PC-3 (cell line): ENCODE data around the gene HDAC4. TPM values are rescaled to one million over a fixed set of nuclear protein-coding genes. Genes with fewer than 3 reads are reported as not detected.

Experiments
- ATAC-seq: fragments of 200-7000 bp; cut with Tn5 transposase; 2 replicates; pipeline ENCODE4 v1.9.1; 2020; ENCODE audit warnings: mild to moderate bottlenecking, moderate library complexity
- BruUV-seq: library from RNA; stranded (reverse); fragments of 400-500 nt; replicated peaks from 2 replicates; lab custom pipeline; 2021; lab: Mats Ljungman, UMichigan
- CTCF ChIA-PET: fragments of 300-600 bp; sonication (Branson Sonifier 250); formaldehyde crosslinking; loops from one replicate; lab custom pipeline; 2022; ENCODE audit warnings: antibody characterized with exemption; lab: Charles Lee
- POLR2A ChIA-PET: fragments of 300-600 bp; sonication (Branson Sonifier 250); formaldehyde crosslinking; loops from one replicate; lab custom pipeline; 2022; ENCODE audit warnings: antibody characterized with exemption; ENCODE audit not compliant: unreplicated experiment; lab: Charles Lee
- DNase-seq: peaks from one replicate; pipeline ENCODE4 v3.0.0-alpha.2; 2015
- H2AFZ ChIP-seq: fragments of 300-600 bp; sonication (generic); 2 replicates; pipeline ENCODE4 v1.6.0; 2016; ENCODE audit warnings: antibody characterized with exemption, low read length
- H3F3A ChIP-seq: fragments of 300-600 bp; sonication (generic); one replicate; pipeline ENCODE4 v1.6.0; 2017; ENCODE audit warnings: antibody characterized with exemption, low read length, control low read depth, mild to moderate bottlenecking; ENCODE audit not compliant: unreplicated experiment
- H3K27ac ChIP-seq: fragments of 300-600 bp; sonication (generic); 2 replicates; pipeline ENCODE4 v1.5.1; 2016; ENCODE audit warnings: mild to moderate bottlenecking, low read length
- H3K27me3 ChIP-seq: fragments of 300-600 bp; sonication (generic); 2 replicates; pipeline ENCODE4 v1.6.1; 2016; ENCODE audit warnings: low read length, mixed read lengths
- H3K36me3 ChIP-seq: fragments of 300-600 bp; sonication (generic); 2 replicates; pipeline ENCODE4 v1.6.1; 2016; ENCODE audit warnings: low read depth, mixed run types, low read length, mixed read lengths
- H3K4me1 ChIP-seq: fragments of 300-600 bp; sonication (generic); 2 replicates; pipeline ENCODE4 v1.5.1; 2016; ENCODE audit warnings: low read length; ENCODE audit not compliant: insufficient read depth
- H3K4me2 ChIP-seq: fragments of 300-600 bp; sonication (generic); 2 replicates; pipeline ENCODE4 v1.6.0; 2016; ENCODE audit warnings: low read length
- H3K4me3 ChIP-seq: fragments of 300-600 bp; sonication (generic); 2 replicates; pipeline ENCODE4 v1.5.1; 2016; ENCODE audit warnings: mild to moderate bottlenecking, low read length, mixed read lengths
- H3K79me2 ChIP-seq: fragments of 300-600 bp; sonication (generic); 2 replicates; pipeline ENCODE4 v1.6.1; 2017; ENCODE audit warnings: low read length, mixed read lengths
- H3K9ac ChIP-seq: fragments of 300-600 bp; sonication (generic); 2 replicates; pipeline ENCODE4 v1.6.0; 2016; ENCODE audit warnings: mild to moderate bottlenecking, low read length
- H3K9me2 ChIP-seq: fragments of 300-600 bp; sonication (generic); replicated peaks from 2 replicates; pipeline ENCODE4 v1.6.1; 2016; ENCODE audit warnings: mixed run types, low read length, mixed read lengths
- H3K9me3 ChIP-seq: fragments of 300-600 bp; sonication (generic); 2 replicates; pipeline ENCODE4 v1.6.1; 2016; ENCODE audit warnings: low read length, mixed read lengths
- H4K20me1 ChIP-seq: fragments of 300-600 bp; sonication (generic); 2 replicates; pipeline ENCODE4 v1.6.1; 2016; ENCODE audit warnings: low read length, mixed read lengths
- CTCF ChIP-seq: fragments of 300-600 bp; sonication (generic); conservative IDR thresholded peaks from 2 replicates; pipeline ENCODE4 v1.5.1; 2017; ENCODE audit warnings: antibody characterized with exemption, low read depth, mild to moderate bottlenecking, low read length
- EZH2 ChIP-seq: fragments of 300-600 bp; sonication (generic); IDR thresholded peaks from one replicate; pipeline ENCODE4 v1.6.1; 2017; ENCODE audit warnings: antibody characterized with exemption, mild to moderate bottlenecking, low read length; ENCODE audit not compliant: unreplicated experiment
- EZH2phosphoT487 ChIP-seq: fragments of 300-600 bp; sonication (generic); IDR thresholded peaks from 2 replicates; pipeline ENCODE4 v1.6.1; 2018; ENCODE audit warnings: mild to moderate bottlenecking, antibody characterized with exemption, low read length, borderline replicate concordance
- intact Hi-C: fragments of 100-400 bp; cut with micrococcal nuclease; formaldehyde crosslinking; loops from 2 replicates; pipeline ENCODE4 v1.9.0; 2023
- total RNA-seq: library from RNA; depleted of rRNA; stranded (reverse); fragments of >200 nt; gene quantifications from 2 replicates; pipeline ENCODE4 v1.2.3, GENCODE V29; 2014

HDAC4 gene
- total RNA-seq, 1 experiment from 2014 or later: 8.5 TPM

- POLR2A ChIA-PET: no interaction called here
- Histone ChIP-seq H3K27ac (no peak overlapping the region), H3K9me2 (no peaks in the 10 kb centered on the region), H2AFZ (no peak overlapping the region), H3K79me2 (no peaks in the 10 kb centered on the region), H3K9me3 (no peaks in the 10 kb centered on the region), H4K20me1 (no peaks in the 10 kb centered on the region), H3K9ac (no peak overlapping the region), H3F3A (no peaks in the 10 kb centered on the region), H3K27me3 (no peaks in the 10 kb centered on the region), H3K4me1 (no peaks in the 10 kb centered on the region), H3K36me3 (no peaks in the 10 kb centered on the region), H3K4me2 (no peak overlapping the region), H3K4me3 (no peak overlapping the region)
- TF ChIP-seq EZH2phosphoT487 (no peak), CTCF (no peak), EZH2 (no peak)
- CTCF ChIA-PET: no interaction called here
- intact Hi-C loops: no loop called here
- ATAC-seq: no peak
- BruUV-seq: no TSS peak
- no peak for DNase-seq
These were observed 194.0 kb downstream of the HDAC4 start for GRCh38 chr2:239206851-239207250.

GRCh38 chr2:239206042-239206441 is 194.8 kb downstream of the HDAC4 start:
- Histone ChIP-seq H3K9me3 (no peaks in the 10 kb centered on the region), H3K27me3 (no peaks in the 10 kb centered on the region), H3K9me2 (no peaks in the 10 kb centered on the region), H3K36me3 (no peaks in the 10 kb centered on the region), H3K4me3 (no peak overlapping the region), H3K27ac (no peak overlapping the region), H3K4me2 (no peak overlapping the region), H4K20me1 (no peaks in the 10 kb centered on the region), H3F3A (no peaks in the 10 kb centered on the region), H3K4me1 (no peaks in the 10 kb centered on the region), H2AFZ (no peak overlapping the region), H3K9ac (no peak overlapping the region), H3K79me2 (no peaks in the 10 kb centered on the region)
- intact Hi-C loops: no loop called here
- ATAC-seq: no peak
- CTCF ChIA-PET: no interaction called here
- POLR2A ChIA-PET: no interaction called here
- no peak for TF ChIP-seq CTCF
- no peak for TF ChIP-seq EZH2
- no peak for TF ChIP-seq EZH2phosphoT487
- no peak for DNase-seq
- no TSS peak for BruUV-seq

GRCh38 chr2:239204876-239205468 is 195.8 kb downstream of the HDAC4 start:
- no peak overlapping the region for H3K4me2 ChIP-seq
- H3K9me3 ChIP-seq: no peaks in the 10 kb centered on the region
- ChIA-PET CTCF (no interaction called here), POLR2A (no interaction called here)
- no peak overlapping the region for H2AFZ ChIP-seq
- no peaks in the 10 kb centered on the region for H3F3A ChIP-seq
- DNase-seq (no peak), ATAC-seq (no peak)
- H3K9me2 ChIP-seq: no peaks in the 10 kb centered on the region
- intact Hi-C loops: no loop called here
- no peaks in the 10 kb centered on the region for H4K20me1 ChIP-seq
- no peaks in the 10 kb centered on the region for H3K4me1 ChIP-seq
- TF ChIP-seq EZH2: no peak
- TF ChIP-seq CTCF: no peak
- TF ChIP-seq EZH2phosphoT487: no peak
- no peak overlapping the region for H3K27ac ChIP-seq
- H3K36me3 ChIP-seq: no peaks in the 10 kb centered on the region
- no peaks in the 10 kb centered on the region for H3K79me2 ChIP-seq
- H3K27me3 ChIP-seq: no peaks in the 10 kb centered on the region
- BruUV-seq: no TSS peak
- no peak overlapping the region for H3K4me3 ChIP-seq
- H3K9ac ChIP-seq: no peak overlapping the region
